Measurements from ENCODE around the gene FIGNL2.
A peak's percentile ranks its signal among the peaks of the same experiment; 100 is the strongest.

FIGNL2 gene, protein sequence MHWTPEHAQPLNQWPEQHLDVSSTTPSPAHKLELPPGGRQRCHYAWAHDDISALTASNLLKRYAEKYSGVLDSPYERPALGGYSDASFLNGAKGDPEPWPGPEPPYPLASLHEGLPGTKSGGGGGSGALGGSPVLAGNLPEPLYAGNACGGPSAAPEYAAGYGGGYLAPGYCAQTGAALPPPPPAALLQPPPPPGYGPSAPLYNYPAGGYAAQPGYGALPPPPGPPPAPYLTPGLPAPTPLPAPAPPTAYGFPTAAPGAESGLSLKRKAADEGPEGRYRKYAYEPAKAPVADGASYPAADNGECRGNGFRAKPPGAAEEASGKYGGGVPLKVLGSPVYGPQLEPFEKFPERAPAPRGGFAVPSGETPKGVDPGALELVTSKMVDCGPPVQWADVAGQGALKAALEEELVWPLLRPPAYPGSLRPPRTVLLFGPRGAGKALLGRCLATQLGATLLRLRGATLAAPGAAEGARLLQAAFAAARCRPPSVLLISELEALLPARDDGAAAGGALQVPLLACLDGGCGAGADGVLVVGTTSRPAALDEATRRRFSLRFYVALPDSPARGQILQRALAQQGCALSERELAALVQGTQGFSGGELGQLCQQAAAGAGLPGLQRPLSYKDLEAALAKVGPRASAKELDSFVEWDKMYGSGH

DNA sequence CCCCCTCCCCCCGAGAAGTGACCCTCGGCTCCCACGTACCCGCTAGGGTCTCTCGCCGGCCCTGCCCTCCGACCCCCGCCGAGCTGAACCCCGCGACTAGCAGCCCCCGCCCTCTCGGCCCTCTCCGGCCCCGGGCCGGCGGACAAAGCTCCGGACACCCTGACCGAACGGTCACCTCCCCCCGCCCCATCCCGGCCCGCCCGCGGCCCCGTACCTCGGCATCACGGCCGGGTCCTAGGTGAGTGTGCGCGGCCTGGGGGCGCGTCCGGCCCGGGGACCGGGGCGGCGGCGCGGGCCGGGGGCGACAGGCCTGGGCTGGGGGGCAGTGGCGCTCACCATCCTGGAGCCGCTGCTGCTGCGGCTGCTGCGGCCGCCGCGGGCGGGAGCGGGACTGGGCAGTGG lies at the start of gene FIGNL2:
Gene FIGNL2 (minus strand): TSS at position 393 of the 402 bp plus-strand sequence. CDS start 26,305 bp downstream, outside the sequence.
- peak; percentile 50 for DNase-seq (ENCODE audit: low spot score)
- TF ChIP-seq, protein P1, sequence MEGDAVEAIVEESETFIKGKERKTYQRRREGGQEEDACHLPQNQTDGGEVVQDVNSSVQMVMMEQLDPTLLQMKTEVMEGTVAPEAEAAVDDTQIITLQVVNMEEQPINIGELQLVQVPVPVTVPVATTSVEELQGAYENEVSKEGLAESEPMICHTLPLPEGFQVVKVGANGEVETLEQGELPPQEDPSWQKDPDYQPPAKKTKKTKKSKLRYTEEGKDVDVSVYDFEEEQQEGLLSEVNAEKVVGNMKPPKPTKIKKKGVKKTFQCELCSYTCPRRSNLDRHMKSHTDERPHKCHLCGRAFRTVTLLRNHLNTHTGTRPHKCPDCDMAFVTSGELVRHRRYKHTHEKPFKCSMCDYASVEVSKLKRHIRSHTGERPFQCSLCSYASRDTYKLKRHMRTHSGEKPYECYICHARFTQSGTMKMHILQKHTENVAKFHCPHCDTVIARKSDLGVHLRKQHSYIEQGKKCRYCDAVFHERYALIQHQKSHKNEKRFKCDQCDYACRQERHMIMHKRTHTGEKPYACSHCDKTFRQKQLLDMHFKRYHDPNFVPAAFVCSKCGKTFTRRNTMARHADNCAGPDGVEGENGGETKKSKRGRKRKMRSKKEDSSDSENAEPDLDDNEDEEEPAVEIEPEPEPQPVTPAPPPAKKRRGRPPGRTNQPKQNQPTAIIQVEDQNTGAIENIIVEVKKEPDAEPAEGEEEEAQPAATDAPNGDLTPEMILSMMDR (IDR thresholded peaks at IDR 0.05; ENCODE audit: extremely low read depth, missing control alignments) = no peak

DNA sequence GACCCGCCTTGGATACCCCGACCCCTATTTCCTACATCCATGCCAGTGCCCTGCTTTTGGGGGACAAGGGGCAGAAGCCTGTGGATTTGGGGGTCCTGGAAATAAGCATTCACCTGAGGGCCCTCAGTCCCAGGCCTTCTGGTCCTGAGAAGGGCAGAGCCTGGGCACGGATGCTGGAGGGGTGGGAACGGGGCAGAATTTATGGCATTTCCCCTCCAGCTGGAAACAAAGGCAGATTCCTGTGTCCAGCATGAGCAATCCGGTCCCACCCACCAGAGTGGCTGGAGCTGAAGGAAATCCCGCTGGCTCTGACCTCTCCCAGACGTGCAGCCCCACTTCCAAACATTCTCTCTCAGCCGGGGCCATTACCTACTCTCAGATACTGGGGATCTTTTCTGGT lies 48.7 kb upstream of the FIGNL2 start:
- TF ChIP-seq, protein P1 (IDR thresholded peaks at IDR 0.05; ENCODE audit: extremely low read depth, missing control alignments) = no peak
- no peak for DNase-seq (ENCODE audit: low spot score)

DNA sequence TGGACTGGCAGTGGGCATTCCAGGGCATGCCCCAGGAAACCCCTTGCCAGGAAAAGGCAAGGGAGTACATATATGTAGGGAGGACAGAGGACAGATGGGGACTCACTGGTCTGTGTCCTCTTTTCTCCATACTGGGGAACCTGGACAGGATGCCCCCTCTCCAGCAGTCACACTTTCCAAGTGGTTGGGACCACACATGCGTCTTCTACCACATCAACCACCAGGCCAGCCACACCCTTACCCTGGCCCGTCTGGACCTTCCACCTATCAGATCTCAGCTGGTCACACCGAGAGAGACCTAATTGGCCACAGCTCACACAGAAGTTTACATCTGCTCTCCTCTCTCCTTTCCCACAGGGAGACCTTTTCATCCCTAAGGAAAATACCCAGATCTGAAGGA lies 47.7 kb upstream of the FIGNL2 start:
- TF ChIP-seq, protein P1 (IDR thresholded peaks at IDR 0.05; ENCODE audit: extremely low read depth, missing control alignments) = no peak
- DNase-seq (ENCODE audit: low spot score) = no peak

DNA sequence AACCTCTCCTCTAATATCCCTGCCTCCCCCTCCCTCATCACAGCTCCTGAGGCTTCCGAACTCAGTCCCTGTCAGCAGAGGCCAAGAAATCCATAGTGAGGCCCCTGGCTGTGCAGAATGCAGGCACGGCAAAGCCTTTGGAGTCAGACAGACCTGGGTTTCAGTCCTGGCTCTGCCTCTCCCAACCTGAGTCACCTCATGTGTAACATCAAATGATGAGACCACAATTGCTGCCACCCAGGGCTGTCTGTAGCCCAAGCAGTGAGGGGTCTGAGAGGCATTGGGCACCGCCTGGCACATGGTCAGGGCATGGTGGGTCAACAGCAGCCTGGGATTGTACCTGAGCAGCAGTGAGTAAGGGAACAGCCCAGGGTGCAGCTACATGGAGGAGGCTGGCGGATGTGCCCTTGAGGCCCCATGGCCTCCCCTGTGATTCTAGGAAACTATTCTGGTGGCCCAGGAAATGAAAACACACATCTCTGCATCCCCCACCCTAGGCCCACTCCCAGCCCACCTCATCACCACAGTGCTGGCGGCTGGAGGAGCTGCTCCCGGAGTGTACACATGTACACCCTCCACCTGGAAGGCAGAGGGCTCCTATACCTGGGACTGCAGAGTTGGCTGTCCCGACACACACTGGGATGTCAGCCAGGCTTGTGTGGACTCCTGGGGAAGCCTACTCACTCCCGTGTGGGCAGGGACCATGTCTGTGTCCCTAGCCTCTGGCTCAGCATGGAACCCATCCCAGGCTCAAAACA lies 47.0 kb upstream of the FIGNL2 start:
- TF ChIP-seq, protein P1 (IDR thresholded peaks at IDR 0.05; ENCODE audit: extremely low read depth, missing control alignments) = no peak
- no peak for DNase-seq (ENCODE audit: low spot score)

DNA sequence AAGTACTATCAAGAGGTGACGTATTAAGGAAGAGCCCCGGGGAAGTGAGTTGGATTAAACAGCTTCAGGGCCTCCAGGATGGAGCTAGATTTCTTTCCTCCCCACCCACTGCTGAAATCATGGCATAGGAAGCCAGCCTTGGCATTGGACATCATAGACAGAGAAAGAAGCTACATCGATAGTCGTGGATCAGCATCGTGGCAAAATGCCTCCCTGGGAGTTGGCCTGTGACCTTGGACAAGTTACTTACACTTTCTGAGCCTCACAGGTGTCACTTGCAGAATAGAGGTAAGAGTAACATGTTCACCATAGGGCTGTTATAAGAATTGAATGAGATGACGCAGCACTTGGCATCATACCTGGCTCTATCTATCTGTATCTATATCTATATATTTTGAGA lies 45.3 kb upstream of the FIGNL2 start:
- DNase-seq (ENCODE audit: low spot score) = no peak

DNA sequence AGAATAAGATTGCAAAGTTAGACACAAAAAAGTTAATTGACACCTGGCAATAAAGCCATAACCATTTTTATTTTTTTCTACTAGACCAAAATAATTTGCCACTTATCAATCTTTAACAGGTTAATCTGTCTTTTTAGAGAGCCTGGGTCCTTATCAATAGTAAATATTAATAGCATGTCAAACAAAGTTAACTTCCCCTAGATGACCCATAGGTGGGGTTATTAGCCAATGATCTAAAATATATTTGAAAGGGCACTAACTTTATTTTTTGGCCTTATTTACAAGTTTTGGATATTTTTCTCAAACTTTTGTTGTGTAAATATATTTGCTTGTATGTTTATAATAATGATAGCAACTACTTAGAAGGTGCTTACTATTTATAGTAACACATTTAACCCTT lies 43.3 kb upstream of the FIGNL2 start:
- peak; percentile 56 for DNase-seq (ENCODE audit: low spot score)
- TF ChIP-seq, protein P1 (IDR thresholded peaks at IDR 0.05; ENCODE audit: extremely low read depth, missing control alignments) = no peak

More for the DNA sequence above, 45.3 kb upstream of the FIGNL2 start:
- TF ChIP-seq, protein P1 (IDR thresholded peaks at IDR 0.05; ENCODE audit: extremely low read depth, missing control alignments) = no peak

Data from GM20000 (cell line).